ENCODE data around the gene URM1. TPM values are rescaled to one million over a fixed set of nuclear protein-coding genes. Genes with fewer than 3 reads are reported as not detected.

URM1 gene
- total and polyA plus RNA-seq, 10 of the 15 experiments (the other 5 are each of a cell fraction or from before 2014, with no cell fraction given), result 7.9 to 75.8 (median 63.7) TPM

DNA sequence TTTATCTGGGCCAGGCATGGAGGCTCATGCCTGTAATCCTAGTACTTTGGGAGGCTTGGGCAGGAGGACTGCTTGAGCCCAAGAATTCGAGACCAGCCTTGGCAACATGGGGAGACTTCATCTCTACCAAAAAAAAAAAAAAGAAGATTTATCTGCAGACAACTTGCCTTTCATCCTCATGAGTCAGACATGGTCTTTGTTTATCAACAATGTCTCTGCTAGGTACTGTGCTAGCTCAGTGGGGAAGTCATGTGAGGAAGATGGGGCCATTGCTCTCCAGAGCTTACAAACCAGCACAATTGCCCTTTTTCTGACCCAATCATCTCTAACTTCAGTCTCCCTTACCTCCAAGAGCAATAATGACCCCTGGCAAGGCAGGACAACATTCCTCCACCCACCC, 1.6 kb downstream of the URM1 start (continued):
- TF ChIP-seq BHLHE40 (IDR thresholded peaks at IDR 0.05; ENCODE audit: borderline replicate concordance in 1 of 2, low read depth in 2 of 2, low read length in 1 of 2), result no peak

DNA sequence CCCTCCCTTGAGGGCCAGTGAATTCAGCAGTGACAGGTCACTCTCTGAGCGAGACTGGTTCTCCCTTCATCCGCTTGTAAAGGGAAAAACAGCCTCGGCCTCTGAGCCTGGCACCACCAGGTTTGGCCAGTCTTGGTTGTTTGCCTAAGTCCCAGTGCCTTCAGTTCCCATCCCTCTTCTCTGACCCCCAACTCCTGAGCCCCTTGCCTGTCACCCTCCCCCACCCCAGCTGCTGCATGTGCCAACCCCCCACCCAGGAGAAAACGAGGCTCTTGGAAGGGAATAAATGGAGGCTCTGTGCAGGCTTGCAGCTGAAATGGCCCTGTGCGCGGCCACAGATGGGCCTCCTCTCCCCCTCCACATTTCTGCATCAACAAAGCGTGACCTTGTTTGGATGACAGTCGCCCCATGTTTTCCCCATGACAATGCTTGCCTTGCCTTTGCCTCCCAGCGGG, 3.1 kb downstream of the URM1 start:
- Histone ChIP-seq H3K4me2 (ENCODE audit: control insufficient read depth, insufficient read depth) (no peak overlapping the region), H3K36me3 (ENCODE audit: control insufficient read depth in 2 of 2, insufficient read depth in 2 of 2, low read length in 1 of 2) (peaks cover 0 to 10% of the 10 kb centered on the region in 2 experiments; a peak in 1 of 4 replicates), H4K20me1 (ENCODE audit: control insufficient read depth, insufficient read depth) (no peaks in the 10 kb centered on the region), H3K79me2 (ENCODE audit: control insufficient read depth, insufficient read depth, low read length) (peaks cover 33% of the 10 kb centered on the region), H3K4me1 (ENCODE audit: control insufficient read depth, insufficient read depth, low read length) (no peaks in the 10 kb centered on the region), H3K9me3 (replicated peaks; ENCODE audit: control insufficient read depth, insufficient read depth, low read length) (no peaks in the 10 kb centered on the region), H3K9ac (ENCODE audit: control insufficient read depth, insufficient read depth, low read length) (no peak overlapping the region), H3K27me3 (replicated peaks in 1 of 2; ENCODE audit: control insufficient read depth in 2 of 2, insufficient read depth in 2 of 2, low read length in 1 of 2) (no peaks in the 10 kb centered on the region), H2AFZ (ENCODE audit: control insufficient read depth, low read depth, low read length) (no peak overlapping the region), H3K4me3 (no peak overlapping the region), H3K27ac (ENCODE audit: control insufficient read depth, insufficient read depth) (no peak overlapping the region)
- TF ChIP-seq, protein P1, sequence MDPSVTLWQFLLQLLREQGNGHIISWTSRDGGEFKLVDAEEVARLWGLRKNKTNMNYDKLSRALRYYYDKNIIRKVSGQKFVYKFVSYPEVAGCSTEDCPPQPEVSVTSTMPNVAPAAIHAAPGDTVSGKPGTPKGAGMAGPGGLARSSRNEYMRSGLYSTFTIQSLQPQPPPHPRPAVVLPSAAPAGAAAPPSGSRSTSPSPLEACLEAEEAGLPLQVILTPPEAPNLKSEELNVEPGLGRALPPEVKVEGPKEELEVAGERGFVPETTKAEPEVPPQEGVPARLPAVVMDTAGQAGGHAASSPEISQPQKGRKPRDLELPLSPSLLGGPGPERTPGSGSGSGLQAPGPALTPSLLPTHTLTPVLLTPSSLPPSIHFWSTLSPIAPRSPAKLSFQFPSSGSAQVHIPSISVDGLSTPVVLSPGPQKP (IDR thresholded peaks at IDR 0.05; ENCODE audit: low read depth, low read length), result no peak
- no peak for TF ChIP-seq ZNF384 (IDR thresholded peaks at IDR 0.05; ENCODE audit: borderline replicate concordance, low read depth, low read length)
- SMC1A ChIA-PET (ENCODE audit: uncharacterized antibody, unreplicated experiment), result no interaction called here
- POLR2A ChIA-PET, result no interaction called here
- CTCF ChIA-PET, result no interaction called here
- no peak for FAIRE-seq
- BruUV-seq (replicated peaks), result no TSS peak
- DNase-seq (ENCODE audit: low read depth, low spot score), result no peak
- in situ Hi-C loops (cut with MboI), result no loop called here
- WGBS (ENCODE audit: insufficient coverage, insufficient replicate concordance, low lambda C conversion rate, missing lambda C conversion rate), result 96% methylated on average over 8 of the region's 9 CpGs
- ATAC-seq, result no peak
- intact Hi-C loops (cut with micrococcal nuclease; ENCODE audit: unreplicated experiment), result no loop called here
- RAD21 ChIA-PET (ENCODE audit: unreplicated experiment), result no interaction called here

DNA sequence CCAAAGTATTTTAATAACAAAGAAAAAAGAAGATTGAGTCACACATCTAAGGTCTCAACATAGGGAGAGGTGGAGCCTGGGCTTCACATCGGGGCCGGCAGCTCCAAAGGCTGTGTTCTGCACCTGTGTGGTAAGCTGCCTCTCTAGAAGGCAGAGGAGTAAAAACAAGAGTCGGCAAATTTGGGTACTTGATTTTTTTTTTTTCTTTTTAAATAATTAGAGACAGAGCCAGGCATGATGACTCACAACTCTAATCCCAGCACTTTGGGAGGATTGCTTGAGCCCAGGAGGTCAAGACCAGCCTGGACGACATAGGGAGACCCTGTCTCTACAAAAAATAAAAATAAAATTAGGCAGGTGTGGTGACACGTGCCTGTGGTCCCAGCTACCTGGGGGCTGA, 4.7 kb downstream of the URM1 start:
- peaks cover 33% of the 10 kb centered on the region for H3K79me2 ChIP-seq (ENCODE audit: control insufficient read depth, insufficient read depth, low read length)
- H2AFZ ChIP-seq (ENCODE audit: control insufficient read depth, low read depth, low read length), result no peak overlapping the region
- H3K9me3 ChIP-seq (replicated peaks; ENCODE audit: control insufficient read depth, insufficient read depth, low read length), result no peaks in the 10 kb centered on the region
- BruUV-seq (replicated peaks), result no TSS peak
- no peaks in the 10 kb centered on the region for H4K20me1 ChIP-seq (ENCODE audit: control insufficient read depth, insufficient read depth)
- H3K27me3 ChIP-seq (replicated peaks in 1 of 2; ENCODE audit: control insufficient read depth in 2 of 2, insufficient read depth in 2 of 2, low read length in 1 of 2), result no peaks in the 10 kb centered on the region
- RAD21 ChIA-PET (ENCODE audit: unreplicated experiment), result no interaction called here
- 72% methylated on average over 5 of the region's 5 CpGs for WGBS (ENCODE audit: insufficient coverage, insufficient replicate concordance, low lambda C conversion rate, missing lambda C conversion rate)
- H3K4me1 ChIP-seq (ENCODE audit: control insufficient read depth, insufficient read depth, low read length), result no peaks in the 10 kb centered on the region
- no peak overlapping the region for H3K27ac ChIP-seq (ENCODE audit: control insufficient read depth, insufficient read depth)
- CTCF ChIA-PET, result interaction anchor here (0.7 to 1.9 kb wide), 2 partner anchors 13 to 433 kb away, joined by 4 to 5 read pairs; no protein-coding TSS in a partner anchor
- H3K9ac ChIP-seq (ENCODE audit: control insufficient read depth, insufficient read depth, low read length), result no peak overlapping the region
- H3K4me2 ChIP-seq (ENCODE audit: control insufficient read depth, insufficient read depth), result no peak overlapping the region
- H3K4me3 ChIP-seq, result no peak overlapping the region
- intact Hi-C loops (cut with micrococcal nuclease; ENCODE audit: unreplicated experiment) (no loop called here), in situ Hi-C loops (cut with MboI) (no loop called here)
- SMC1A ChIA-PET (ENCODE audit: uncharacterized antibody, unreplicated experiment), result no interaction called here
- POLR2A ChIA-PET, result no interaction called here
- peaks cover 0 to 10% of the 10 kb centered on the region in 2 experiments; a peak in 1 of 4 replicates for H3K36me3 ChIP-seq (ENCODE audit: control insufficient read depth in 2 of 2, insufficient read depth in 2 of 2, low read length in 1 of 2)
- DNase-seq (ENCODE audit: low read depth, low spot score) (no peak), ATAC-seq (no peak), FAIRE-seq (no peak)
- TF ChIP-seq, protein P2, sequence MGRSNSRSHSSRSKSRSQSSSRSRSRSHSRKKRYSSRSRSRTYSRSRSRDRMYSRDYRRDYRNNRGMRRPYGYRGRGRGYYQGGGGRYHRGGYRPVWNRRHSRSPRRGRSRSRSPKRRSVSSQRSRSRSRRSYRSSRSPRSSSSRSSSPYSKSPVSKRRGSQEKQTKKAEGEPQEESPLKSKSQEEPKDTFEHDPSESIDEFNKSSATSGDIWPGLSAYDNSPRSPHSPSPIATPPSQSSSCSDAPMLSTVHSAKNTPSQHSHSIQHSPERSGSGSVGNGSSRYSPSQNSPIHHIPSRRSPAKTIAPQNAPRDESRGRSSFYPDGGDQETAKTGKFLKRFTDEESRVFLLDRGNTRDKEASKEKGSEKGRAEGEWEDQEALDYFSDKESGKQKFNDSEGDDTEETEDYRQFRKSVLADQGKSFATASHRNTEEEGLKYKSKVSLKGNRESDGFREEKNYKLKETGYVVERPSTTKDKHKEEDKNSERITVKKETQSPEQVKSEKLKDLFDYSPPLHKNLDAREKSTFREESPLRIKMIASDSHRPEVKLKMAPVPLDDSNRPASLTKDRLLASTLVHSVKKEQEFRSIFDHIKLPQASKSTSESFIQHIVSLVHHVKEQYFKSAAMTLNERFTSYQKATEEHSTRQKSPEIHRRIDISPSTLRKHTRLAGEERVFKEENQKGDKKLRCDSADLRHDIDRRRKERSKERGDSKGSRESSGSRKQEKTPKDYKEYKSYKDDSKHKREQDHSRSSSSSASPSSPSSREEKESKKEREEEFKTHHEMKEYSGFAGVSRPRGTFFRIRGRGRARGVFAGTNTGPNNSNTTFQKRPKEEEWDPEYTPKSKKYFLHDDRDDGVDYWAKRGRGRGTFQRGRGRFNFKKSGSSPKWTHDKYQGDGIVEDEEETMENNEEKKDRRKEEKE (IDR thresholded peaks at IDR 0.05), result no peak
- TF ChIP-seq, protein P3, sequence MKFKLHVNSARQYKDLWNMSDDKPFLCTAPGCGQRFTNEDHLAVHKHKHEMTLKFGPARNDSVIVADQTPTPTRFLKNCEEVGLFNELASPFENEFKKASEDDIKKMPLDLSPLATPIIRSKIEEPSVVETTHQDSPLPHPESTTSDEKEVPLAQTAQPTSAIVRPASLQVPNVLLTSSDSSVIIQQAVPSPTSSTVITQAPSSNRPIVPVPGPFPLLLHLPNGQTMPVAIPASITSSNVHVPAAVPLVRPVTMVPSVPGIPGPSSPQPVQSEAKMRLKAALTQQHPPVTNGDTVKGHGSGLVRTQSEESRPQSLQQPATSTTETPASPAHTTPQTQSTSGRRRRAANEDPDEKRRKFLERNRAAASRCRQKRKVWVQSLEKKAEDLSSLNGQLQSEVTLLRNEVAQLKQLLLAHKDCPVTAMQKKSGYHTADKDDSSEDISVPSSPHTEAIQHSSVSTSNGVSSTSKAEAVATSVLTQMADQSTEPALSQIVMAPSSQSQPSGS (IDR thresholded peaks at IDR 0.05; ENCODE audit: low read length), result no peak
- TF ChIP-seq, protein P4, sequence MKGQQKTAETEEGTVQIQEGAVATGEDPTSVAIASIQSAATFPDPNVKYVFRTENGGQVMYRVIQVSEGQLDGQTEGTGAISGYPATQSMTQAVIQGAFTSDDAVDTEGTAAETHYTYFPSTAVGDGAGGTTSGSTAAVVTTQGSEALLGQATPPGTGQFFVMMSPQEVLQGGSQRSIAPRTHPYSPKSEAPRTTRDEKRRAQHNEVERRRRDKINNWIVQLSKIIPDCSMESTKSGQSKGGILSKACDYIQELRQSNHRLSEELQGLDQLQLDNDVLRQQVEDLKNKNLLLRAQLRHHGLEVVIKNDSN (IDR thresholded peaks at IDR 0.05; ENCODE audit: borderline replicate concordance, extremely low read length, insufficient read depth, low read depth, low read length), result no peak
- TF ChIP-seq CHD4 (IDR thresholded peaks at IDR 0.05) (no peak), ESRRA (IDR thresholded peaks at IDR 0.05; ENCODE audit: low read length) (no peak), RBBP5 (conservative IDR thresholded peaks at IDR 0.05) (no peak)

Data from GM12878 (cell line).